Measurements from ENCODE around the gene TBX1.

Gene TBX1

DNA sequence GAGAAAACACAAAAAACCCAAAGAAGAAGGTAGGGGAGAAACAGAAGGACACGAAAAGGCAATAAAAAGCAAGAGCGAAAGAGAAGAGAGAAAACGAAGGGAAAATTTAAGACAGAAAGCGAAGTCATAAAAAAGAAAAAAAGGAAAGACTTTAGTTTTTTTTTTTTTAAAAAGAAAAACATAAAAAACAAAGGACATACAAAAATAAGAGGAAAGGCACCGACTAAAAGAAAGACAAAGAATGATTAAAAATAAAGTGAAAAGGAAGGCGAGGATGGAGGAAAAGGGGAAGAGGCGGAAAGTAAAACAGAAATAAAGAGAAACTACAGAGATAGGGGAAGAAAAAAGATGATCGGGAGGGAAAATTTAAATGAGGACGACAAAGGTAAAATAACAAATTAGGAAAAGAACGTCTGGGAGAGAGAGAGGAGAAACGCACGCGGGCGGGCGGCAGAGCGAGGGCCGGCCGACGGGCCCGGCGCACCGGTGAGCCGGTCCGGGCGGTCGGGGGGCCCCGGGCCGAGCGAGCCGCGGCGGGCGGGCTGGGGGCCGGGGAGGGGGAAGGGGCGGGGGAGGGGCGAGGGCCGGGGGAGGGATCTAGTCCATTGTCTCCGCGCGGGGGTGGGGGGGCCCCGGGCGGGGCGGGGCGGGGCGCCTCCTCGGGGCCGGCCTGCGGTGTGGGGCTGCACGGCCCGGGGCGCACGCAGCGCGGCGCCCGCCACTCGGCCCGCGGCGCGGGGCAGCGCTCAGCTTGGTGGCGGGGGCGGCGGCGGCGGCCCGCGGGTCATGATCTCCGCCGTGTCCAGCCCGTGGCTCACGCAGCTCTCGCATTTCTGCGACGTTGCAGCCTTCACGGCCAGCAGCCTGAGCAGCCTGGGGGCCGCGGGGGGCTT, at the start of gene TBX1:
Gene TBX1 (plus strand): TSS at position 721 of the 893 bp plus-strand sequence. CDS start 66 bp downstream, at position 787.
- DNase-seq (ENCODE audit: low read depth in 2 of 2), result no peak

DNA sequence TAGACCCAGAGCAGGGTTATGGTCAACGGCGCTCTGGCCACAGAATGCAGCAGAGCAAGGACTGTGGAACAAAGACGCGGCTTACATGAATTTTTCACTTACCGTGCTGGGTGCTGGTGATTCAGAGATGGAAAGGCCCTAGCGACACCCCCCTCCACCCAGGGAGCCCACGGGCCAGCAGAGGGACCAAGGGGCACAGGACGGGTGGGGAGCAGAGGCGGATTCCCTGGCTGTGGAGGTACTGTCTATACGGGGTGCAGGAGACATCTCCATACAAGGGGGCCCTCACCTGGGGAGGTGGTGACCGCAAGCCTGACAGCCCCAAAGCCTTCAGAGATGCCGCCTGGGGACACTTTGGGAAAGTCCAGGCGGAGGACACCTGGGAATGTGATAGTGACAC, 47.3 kb upstream of the TBX1 start:
- DNase-seq (ENCODE audit: low read depth in 2 of 2), result no peak

DNA sequence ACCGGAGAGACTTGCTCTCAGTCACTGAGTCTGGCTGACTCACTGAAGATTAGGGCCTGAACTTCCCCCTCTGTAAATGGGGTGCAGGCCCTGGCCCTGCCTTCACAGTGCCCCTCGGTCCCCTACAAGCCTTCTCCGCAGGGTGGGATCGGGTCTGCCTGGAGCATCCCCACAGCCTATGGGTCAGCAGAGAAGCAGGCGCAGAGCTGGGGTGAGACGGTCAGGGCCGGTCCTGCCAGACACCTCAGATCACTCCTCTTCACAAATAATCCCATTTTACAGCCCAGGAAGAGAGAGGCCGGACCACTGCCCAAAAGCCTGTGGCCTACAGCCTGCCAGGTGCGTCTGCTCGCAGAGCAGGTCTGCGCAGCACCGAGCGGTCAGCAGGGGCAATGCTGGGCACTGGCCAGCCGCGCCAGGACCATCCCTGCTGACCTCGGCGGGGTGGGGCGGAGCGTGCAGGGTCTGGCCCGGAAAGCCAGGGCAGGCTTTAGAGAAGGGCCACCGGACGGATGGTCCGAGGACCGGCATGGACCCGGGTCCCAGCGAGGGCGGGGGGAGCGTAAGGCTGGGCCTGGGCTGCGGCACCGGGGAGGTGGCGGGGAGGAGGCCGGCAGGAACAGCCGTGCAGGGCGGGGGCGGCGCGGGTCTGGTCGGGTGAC, 46.8 kb upstream of the TBX1 start:
- DNase-seq (ENCODE audit: low read depth in 2 of 2), result no peak

DNA sequence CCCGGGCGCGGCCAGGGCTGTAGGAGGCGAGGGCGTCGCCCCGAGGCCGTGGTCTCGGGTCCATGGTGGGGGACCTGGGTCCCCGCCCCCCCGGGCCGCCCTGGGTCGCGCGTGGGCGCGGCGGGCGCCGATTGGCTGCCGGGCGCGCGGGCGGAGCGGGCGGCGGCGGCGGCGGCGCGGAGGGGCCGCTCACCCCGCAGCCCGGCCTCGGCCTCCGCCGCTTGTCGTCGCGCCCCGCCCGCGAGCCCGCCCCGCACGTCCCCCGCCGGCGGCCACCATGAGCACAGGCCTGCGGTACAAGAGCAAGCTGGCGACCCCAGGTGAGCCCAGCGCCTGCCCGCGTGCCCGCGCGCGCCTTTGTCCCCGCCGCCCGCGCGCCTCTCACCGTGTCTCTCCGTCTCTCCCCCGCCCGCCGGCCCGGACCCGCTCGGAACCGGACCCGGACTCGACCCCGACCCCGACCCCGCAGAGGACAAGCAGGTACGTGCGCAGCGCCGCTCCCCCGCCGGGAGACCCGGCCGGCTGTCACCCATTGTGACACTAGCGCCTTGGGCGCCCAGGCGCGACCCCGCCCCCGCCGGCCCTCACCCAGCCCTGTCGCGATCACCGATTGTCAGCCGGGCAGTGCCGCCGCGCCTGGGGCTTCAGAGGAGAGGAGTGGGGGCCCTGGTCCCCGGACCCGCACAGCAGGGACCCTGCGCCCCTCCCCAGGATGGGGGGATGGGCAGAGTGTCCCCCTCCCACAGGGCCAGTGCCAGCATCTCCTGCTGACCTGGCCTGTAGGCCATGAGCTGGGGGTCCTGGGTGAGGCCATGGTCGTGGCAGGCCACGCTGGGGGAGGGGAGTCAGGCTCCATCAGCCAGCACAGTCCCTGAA, 46.0 kb upstream of the TBX1 start, which contains the start of gene SEPTIN5:
Gene SEPTIN5 (plus strand): TSS at position 192 of the 876 bp plus-strand sequence. CDS start 86 bp downstream, at position 278.
- DNase-seq (ENCODE audit: low read depth in 2 of 2), result no peak

DNA sequence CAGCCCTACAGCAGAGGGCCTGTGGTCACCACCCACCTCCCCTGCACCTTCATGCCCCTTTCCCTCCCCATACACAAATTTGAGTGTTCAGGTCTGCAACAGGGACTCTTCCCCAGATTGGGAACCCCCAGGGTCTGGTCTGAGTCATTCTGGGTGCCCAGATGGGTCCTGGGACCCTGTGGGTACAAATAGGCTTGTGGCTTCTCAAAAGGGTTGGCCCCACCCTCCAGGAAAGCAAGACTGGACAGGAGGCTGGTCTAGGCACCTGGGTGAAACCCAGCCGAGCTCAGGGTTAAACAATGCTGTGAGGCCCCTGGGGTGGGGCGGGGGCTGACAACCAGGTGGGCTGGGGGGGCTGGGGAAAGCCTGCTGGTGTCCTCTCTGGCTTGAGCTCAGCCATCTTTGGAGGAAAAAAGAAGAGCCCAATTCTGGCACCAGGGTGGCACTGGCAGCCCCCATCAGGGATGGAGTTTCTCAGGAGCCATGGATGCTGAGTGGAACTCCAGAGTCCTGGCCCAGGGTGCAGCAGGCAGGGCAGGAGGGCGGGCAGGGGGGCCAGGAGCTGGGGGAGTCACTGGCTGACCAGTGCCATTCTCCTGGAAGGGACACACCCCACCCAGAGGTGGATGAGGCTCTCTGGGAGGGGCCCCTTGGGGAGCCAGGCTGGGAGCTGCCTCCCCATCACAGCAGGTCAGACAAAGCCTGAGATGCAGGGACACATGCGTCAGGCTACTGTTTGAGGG, 45.2 kb upstream of the TBX1 start:
- DNase-seq (ENCODE audit: low read depth in 2 of 2), result no peak

DNA sequence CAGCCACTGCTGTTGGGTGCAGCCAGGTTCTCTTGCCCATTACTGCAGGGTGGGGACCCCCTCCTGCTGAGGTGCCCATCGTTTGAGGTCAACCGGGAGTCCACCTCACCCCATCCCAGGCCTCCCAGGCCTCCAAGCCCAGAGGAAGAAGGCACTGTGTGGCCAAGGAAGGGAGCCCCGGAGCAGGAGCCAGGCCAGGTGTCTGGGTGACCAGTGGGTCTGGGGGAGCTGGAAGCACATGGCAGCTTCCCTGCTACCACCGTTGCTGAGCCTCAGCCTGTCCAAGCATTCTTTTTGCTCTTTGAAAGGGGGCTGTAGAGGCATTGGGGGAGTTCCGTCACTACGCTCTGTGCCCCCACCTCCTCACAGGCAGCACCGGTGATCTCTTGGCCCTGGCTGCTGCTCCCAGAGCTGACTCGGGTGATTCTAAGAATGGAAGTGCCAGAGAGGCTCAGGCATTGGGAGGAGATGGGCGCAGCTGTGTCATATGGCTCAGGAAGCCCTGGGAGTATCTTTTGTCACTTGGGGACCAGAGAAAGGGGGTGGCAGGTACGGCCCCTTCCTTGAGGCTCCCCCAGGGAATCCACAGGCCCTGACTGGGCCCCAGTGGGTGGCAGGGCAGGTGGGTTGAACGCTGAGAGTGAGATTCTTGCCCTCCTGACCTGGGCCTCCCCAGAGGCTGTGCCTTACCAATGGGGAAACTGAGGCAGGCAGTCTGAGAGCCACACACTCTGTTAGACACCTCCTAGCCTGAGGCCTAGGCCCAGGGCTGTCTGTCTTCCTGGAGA, 44.3 kb upstream of the TBX1 start:
- DNase-seq (ENCODE audit: low read depth in 2 of 2), result no peak

DNA sequence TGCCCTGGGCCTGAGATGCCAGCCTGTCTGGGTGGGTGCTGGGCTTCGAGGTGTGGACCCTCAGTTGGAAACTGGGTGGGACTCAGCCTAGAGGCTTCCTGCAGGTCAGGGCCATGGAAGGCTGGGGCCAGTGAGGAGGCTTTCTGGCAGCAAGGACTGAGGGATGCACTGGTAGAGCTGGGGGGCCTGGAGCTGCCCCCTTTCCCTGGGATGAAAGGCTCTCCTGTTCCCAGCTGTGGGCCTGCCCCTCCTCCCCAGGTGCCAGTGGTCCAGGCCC, 43.8 kb upstream of the TBX1 start:
- no peak for DNase-seq (ENCODE audit: low read depth in 2 of 2)

DNA sequence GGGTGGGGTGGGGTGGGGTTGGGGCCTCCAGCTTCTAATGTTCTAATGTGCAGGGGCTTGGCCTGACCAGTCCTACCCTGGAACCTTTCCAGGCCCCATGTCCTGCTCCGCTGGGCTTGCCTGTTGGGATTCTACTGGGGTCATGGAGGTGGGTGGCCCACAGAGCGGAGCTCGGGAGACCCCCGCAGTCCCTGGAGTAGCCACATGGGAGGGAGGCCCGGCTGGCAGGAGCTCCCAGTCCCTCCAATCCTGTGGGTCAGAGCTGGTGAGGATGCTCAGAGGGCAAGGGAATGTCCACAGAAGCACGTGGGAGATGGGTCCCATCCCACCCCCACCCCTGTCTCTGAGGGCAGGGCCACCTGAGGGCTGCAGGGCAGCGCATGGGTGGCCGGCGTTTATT, 43.4 kb upstream of the TBX1 start:
- DNase-seq (ENCODE audit: low read depth in 2 of 2), result no peak

DNA sequence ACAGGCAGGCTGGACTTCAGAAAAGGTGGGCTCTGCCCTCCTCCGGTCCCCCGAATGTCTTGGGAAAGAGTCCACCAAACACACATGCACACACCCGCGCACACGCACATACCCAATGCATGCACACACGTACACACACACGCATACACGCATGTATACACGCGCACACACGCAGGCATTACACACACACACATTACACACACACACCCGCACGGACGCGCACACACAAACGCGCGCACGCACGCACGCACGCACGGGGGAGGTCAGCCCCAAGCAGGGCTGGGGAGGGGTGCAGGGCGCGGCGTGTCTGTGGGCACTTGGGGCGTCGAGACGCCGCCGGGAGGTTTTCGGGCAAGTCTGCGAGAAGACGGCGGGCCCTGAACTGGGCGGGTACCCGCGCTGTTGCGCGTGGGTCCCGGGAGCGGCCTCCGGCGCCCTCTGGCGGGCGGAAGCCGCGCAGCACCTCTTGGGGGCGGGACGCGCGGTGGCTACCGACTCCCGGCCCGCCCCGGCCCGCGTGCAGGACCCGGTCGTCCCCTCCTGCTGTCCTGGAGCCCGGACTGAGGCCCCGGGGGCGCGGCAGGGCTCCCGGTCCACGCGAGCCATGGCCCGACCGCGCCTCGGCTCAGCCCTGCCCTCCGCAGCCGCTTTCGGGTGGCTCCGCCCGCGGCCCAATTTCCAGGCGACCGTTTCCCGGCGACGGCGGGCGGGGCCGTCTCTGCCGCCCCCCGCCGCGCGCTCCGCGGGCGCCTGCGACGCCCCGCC, 42.7 kb upstream of the TBX1 start:
- DNase-seq (ENCODE audit: low read depth in 2 of 2), result peak; percentile 26 to 29

DNA sequence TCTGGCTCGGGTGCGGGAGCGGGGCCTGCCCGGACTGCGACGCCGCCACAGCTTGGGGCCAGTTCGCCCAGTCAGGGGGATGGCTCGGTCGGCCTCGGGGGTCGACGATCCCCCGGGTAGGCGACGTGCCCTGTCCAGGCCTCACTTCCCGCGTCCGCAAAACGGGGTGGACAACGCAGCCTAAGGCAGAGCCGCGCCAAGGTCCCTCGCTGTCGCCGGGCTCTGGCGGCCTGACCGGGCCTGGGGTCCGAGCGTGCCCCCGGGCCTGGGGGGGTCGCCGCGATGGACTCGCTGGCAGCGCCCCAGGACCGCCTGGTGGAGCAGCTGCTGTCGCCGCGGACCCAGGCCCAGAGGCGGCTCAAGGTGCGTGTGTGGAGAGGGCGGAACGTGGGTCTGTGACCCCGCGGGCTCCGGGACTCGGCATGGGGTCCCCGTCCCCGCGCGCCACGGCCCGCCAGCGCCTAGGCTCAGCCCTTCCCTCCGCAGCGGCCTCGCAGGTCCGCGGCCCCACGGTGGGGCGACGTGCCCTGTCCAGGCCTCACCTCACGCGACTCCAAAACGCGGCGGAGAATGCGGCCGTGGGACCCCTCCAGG, 42.0 kb upstream of the TBX1 start:
- no peak for DNase-seq (ENCODE audit: low read depth in 2 of 2)

DNA sequence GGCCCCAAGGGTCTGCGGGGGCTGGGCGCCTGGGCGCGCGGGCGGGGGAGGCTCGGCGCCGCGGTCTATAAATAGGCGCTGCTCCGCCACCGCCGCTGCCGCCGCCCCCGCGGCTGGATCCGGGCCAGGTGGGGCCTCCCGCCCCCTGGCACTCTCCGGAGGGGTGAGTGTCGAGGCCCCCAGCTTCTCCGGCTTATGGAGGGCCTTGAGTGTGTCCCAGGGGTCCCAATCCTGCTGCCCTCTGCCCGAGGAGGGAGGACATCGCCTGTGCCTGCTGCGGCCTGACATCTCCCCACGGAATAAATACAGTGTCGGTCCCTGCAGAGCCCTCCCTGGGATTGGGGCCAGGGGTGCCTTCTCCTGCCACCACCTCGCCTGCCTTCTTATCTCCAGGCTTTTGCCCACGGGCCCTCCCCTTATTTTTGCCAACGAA, 41.5 kb upstream of the TBX1 start:
- no peak for DNase-seq (ENCODE audit: low read depth in 2 of 2)

DNA sequence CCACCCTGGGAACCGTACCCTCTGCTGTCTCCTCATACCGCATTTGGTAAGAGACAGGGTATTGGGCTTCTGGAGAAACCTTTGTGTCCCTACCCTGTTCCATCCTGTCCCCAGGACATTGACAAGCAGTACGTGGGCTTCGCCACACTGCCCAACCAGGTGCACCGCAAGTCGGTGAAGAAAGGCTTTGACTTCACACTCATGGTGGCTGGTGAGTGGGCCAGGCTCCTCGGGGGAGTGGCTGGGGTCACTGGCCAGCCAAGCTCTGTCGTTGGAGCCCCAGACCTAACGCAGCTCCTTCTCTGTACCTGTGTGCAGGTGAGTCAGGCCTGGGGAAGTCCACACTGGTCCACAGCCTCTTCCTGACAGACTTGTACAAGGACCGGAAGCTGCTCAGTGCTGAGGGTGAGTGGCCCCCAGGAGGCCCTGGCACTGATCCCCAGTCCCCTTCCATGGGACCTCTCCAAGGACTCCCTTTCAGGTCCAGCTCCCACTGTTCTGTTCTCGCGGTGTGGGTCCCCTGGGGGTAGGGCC, 41.0 kb upstream of the TBX1 start:
- DNase-seq (ENCODE audit: low read depth in 2 of 2), result no peak

DNA sequence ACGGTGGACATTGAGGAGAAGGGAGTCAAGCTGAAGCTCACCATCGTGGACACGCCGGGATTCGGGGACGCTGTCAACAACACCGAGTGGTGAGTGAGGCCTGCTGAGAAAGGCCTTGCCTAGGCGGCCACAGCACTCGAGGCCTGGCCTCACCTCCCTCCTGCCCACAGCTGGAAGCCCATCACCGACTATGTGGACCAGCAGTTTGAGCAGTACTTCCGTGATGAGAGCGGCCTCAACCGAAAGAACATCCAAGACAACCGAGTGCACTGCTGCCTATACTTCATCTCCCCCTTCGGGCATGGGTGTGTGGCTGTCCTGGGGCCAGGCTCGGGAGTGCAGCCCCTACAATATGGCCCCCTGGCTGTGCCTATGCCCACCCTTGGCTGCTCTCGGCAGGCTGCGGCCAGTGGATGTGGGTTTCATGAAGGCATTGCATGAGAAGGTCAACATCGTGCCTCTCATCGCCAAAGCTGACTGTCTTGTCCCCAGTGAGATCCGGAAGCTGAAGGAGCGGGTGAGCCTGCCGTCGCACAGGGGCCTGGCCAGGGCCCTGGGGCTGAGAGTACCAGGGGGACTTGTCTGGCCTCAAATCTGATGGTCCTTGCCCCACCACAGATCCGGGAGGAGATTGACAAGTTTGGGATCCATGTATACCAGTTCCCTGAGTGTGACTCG, 40.3 kb upstream of the TBX1 start:
- no peak for DNase-seq (ENCODE audit: low read depth in 2 of 2)

DNA sequence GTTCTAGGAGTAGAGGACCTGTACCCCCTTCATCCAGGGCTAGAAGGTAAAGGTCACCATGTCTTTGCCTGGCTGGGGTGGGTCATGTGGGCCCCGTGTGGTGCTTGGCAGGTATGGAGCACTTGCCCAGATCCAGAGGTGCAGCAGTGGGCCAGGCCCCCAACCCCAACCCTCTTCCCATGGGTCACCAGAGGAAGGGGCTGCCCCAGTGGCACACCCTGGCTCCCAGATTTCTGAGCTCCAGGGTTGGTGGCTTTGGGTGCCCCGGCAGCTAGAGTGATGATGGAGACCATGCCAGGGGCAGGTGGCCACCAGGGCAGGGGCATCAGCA, 39.6 kb upstream of the TBX1 start:
- DNase-seq (ENCODE audit: low read depth in 2 of 2), result no peak

DNA sequence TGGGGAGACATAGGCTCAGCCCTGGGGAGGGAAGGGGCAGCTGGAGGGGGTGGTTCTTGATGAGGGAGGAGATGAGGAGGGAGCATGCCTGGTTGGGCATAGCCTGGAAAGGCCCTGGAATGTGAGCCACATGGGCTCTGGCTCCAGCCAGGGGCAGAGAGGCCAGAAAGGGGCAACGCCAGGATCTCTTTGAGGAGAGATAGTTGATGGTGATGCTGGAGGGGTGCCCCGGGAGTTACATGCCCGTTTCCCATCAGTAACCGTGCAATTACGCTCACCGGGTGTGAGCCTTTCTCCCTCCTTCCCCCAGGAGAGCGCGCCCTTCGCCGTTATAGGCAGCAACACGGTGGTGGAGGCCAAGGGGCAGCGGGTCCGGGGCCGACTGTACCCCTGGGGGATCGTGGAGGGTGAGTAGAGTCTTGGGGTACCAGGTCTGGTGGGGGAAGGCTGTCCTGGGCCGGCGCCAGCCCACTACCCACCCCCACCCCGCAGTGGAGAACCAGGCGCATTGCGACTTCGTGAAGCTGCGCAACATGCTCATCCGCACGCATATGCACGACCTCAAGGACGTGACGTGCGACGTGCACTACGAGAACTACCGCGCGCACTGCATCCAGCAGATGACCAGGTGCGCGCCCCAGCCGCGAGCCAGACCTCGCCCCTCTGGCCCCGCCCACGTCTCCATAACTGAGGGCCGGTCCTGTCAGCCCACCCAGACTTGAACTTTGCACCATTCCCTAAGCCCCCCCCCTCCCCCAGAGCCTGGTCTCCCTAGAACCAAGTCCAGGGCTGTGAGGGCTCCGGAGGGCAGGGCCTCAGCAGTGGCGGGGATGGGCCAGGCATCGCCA, 39.0 kb upstream of the TBX1 start:
- no peak for DNase-seq (ENCODE audit: low read depth in 2 of 2)

DNA sequence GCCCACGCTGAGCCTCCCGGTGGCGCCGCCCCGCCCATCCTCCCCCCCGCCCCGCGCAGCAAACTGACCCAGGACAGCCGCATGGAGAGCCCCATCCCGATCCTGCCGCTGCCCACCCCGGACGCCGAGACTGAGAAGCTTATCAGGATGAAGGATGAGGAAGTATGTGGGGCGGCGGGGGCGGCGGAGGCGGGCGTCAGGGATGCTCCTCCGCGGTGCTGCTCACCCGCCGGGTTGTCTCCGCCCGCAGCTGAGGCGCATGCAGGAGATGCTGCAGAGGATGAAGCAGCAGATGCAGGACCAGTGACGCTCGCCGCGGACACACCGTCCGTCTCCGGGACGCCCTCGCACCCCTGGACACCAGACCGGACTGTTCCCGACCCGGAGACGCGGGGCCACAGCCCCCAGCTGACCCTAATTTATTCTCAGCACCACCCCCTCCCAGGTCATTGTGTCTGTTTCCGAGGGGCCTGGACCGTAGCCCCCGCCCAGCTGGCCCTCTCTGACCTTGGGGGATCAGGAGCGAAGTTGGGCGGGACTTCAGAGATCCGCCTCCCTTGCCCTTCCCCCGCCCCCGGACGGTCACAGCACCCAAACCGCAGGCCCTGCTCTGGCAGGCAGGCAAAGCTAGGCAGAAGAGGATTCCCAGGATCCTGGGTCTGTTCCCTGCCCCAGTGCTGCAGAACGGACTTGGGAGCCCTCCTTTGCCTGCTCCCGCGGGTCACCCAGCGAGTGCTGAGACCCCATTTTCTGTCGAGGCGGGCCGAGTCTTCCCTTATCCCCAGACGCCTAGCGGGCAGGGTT, 38.2 kb upstream of the TBX1 start:
- DNase-seq (ENCODE audit: low read depth in 2 of 2), result no peak

DNA sequence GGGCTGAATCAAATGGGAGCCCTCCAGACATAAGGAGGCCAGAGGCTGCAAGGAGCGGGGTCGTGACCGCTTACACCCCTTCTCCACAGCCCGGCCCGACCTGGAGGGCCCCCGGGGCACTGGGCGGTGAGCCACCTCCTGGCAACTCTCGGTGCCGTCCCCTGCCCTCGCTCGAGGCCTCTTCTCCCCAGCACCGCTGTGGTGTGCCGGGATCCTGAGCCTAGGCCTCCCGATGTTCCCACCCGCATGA, 37.7 kb upstream of the TBX1 start:
- DNase-seq (ENCODE audit: low read depth in 2 of 2), result no peak

All from fibroblast of skin of left quadriceps (primary cell).